HepG2 (cell line): Measurements from ENCODE around the gene PAPPA. TPM values are rescaled to one million over a fixed set of nuclear protein-coding genes. Genes with fewer than 3 reads are reported as not detected.
A peak's percentile ranks its signal among the peaks of the same experiment; 100 is the strongest.

Experiments
- ATAC-seq: fragments of 200-7000 bp; cut with Tn5 transposase; 3 replicates; pipeline ENCODE4 v1.9.1; 2020; ENCODE audit warnings: mild to moderate bottlenecking, moderate library complexity
- BruUV-seq: library from RNA; stranded (reverse); fragments of 400-500 nt; replicated peaks from 2 replicates; lab custom pipeline; 2021; lab: Mats Ljungman, UMichigan
- CTCF ChIA-PET: fragments of 300-600 bp; formaldehyde crosslinking; extraction: SDS; loops from one replicate; lab custom pipeline; 2021; ENCODE audit warnings: low total read pairs, inconsistent platforms, low intra/inter-chr PET ratio; lab: Yijun Ruan, JAX
- POLR2A ChIA-PET: fragments of 350-600 bp; sonication (Branson Sonifier 250); formaldehyde crosslinking; loops from one replicate; lab custom pipeline; 2020; ENCODE audit warnings: antibody characterized with exemption, inconsistent platforms; lab: Yijun Ruan, JAX
- DNase-seq: peaks from one replicate; pipeline ENCODE4 v3.0.0-alpha.2; 2015; ENCODE audit warnings: low spot score
- FAIRE-seq: peaks from 3 replicates; lab custom pipeline; 2011; peaks lifted over from hg19 to GRCh38; lab: Jason Lieb, UNC
- H2AFZ ChIP-seq: one replicate; pipeline ENCODE4 v1.6.1; 2011; ENCODE audit warnings: low read length, inconsistent platforms
- H3K27ac ChIP-seq: fragments of 300-600 bp; 3 replicates; pipeline ENCODE4 v1.8.0; 2011; ENCODE audit warnings: mixed run types, mild to moderate bottlenecking, mixed read lengths, low read length, inconsistent platforms; ENCODE audit not compliant: insufficient read depth; ENCODE audit errors: extremely low read length
- H3K27me3 ChIP-seq, 2 experiments: fragments of 200-600 bp in 1 of 2; 2 replicates in 1 of 2; 3 replicates in 1 of 2; pipeline versions ENCODE4 v1.6.0 to v1.8.0; 2011; ENCODE audit warnings: low read length in 2 of 2, mild to moderate bottlenecking in 2 of 2, moderate library complexity in 2 of 2, inconsistent platforms in 1 of 2; ENCODE audit not compliant: insufficient read depth in 2 of 2, control insufficient read depth in 1 of 2
- H3K36me3 ChIP-seq, 2 experiments: fragments of 200-600 bp in 1 of 2; replicated peaks in 1 of 2; 2 replicates in 1 of 2; 3 replicates in 1 of 2; pipeline versions ENCODE4 v1.5.1 to v1.8.0; 2011; ENCODE audit warnings: low read length in 2 of 2, inconsistent platforms in 1 of 2; ENCODE audit not compliant: insufficient read depth in 2 of 2, control insufficient read depth in 1 of 2
- H3K4me1 ChIP-seq: 2 replicates; pipeline ENCODE4 v1.5.1; 2012; ENCODE audit warnings: low read length, inconsistent platforms; ENCODE audit not compliant: insufficient read depth
- H3K4me2 ChIP-seq: 2 replicates; pipeline ENCODE4 v1.6.0; 2011; ENCODE audit warnings: low read depth, low read length, inconsistent platforms
- H3K4me3 ChIP-seq, 3 experiments: fragments of 200-600 bp in 1 of 3; sonication (generic), shearing (Covaris generic) in 1 of 3; replicated peaks in 1 of 3; 2 replicates each; pipeline ENCODE4 v1.5.1; 2011 to 2016; ENCODE audit warnings: low read length in 3 of 3, inconsistent platforms in 2 of 3, low read depth in 2 of 3, mild to moderate bottlenecking in 2 of 3, control low read depth in 1 of 3, mixed read lengths in 1 of 3; ENCODE audit not compliant: insufficient read depth in 1 of 3
- H3K79me2 ChIP-seq: one replicate; pipeline ENCODE4 v1.6.1; 2011; ENCODE audit warnings: low read length, inconsistent platforms; ENCODE audit not compliant: insufficient read depth
- H3K9ac ChIP-seq: 2 replicates; pipeline ENCODE4 v1.6.0; 2011; ENCODE audit warnings: mild to moderate bottlenecking, low read depth, low read length, inconsistent platforms; ENCODE audit not compliant: insufficient read depth
- H3K9me3 ChIP-seq: 2 replicates; pipeline ENCODE4 v1.5.1; 2012; ENCODE audit warnings: mild to moderate bottlenecking, low read length
- H4K20me1 ChIP-seq: 2 replicates; pipeline ENCODE4 v1.6.0; 2011; ENCODE audit warnings: inconsistent platforms, mild to moderate bottlenecking, low read length, moderate library complexity; ENCODE audit not compliant: insufficient read depth
- CREB1 ChIP-seq, 2 experiments: fragments of 450-650 bp in 1 of 2; IDR thresholded peaks; 2 replicates each; pipeline ENCODE4 v1.6.1; 2016 to 2017; ENCODE audit warnings: control low read depth in 1 of 2, mild to moderate bottlenecking in 1 of 2, missing compliant biosample characterization in 1 of 2, missing genetic modification characterization in 1 of 2
- FOXA3 ChIP-seq: IDR thresholded peaks from 2 replicates; pipeline ENCODE4 v1.6.1; 2016; ENCODE audit warnings: missing genetic modification reagents, missing compliant biosample characterization
- GABPA ChIP-seq, 2 experiments: IDR thresholded peaks; 2 replicates each; pipeline ENCODE4 v1.6.1; 2011 to 2016; ENCODE audit warnings: low read depth in 2 of 2, low read length in 1 of 2, missing biosample characterization in 1 of 2, missing genetic modification characterization in 1 of 2
- HIVEP1 ChIP-seq: sonication (generic); formaldehyde crosslinking; IDR thresholded peaks from 2 replicates; pipeline ENCODE4 v1.4.0; 2020; ENCODE audit warnings: mild to moderate bottlenecking, missing genetic modification reagents
- ISX ChIP-seq: sonication (generic); formaldehyde crosslinking; conservative IDR thresholded peaks from 2 replicates; pipeline ENCODE4 v1.5.0; 2020; ENCODE audit warnings: missing genetic modification reagents
- MTF1 ChIP-seq: sonication (generic); formaldehyde crosslinking; IDR thresholded peaks from 2 replicates; pipeline ENCODE4 v1.5.0; 2020; ENCODE audit warnings: missing genetic modification reagents
- MXD4 ChIP-seq: IDR thresholded peaks from 2 replicates; pipeline ENCODE4 v1.6.1; 2016; ENCODE audit warnings: mild to moderate bottlenecking, missing biosample characterization, missing genetic modification reagents
- SAP130 ChIP-seq: IDR thresholded peaks from 2 replicates; pipeline ENCODE4 v1.6.1; 2016; ENCODE audit warnings: low read depth
- SOX6 ChIP-seq, 2 experiments: fragments of 450-650 bp in 1 of 2; sonication (generic) in 1 of 2; formaldehyde crosslinking in 1 of 2; IDR thresholded peaks; 2 replicates each; pipeline versions ENCODE4 v1.4.0 to v1.6.1; 2017 to 2020; ENCODE audit warnings: antibody characterized with exemption in 1 of 2, mild to moderate bottlenecking in 1 of 2, missing genetic modification reagents in 1 of 2
- SYNCRIP ChIP-seq: fragments of 200-400 bp; formaldehyde crosslinking; IDR thresholded peaks from 2 replicates; pipeline ENCODE4 v1.6.1; 2018; ENCODE audit warnings: mild to moderate bottlenecking, low read depth, low read length; ENCODE audit not compliant: insufficient read depth
- TOPORS ChIP-seq: sonication (generic); formaldehyde crosslinking; IDR thresholded peaks from 2 replicates; pipeline ENCODE4 v1.8.0; 2023; ENCODE audit warnings: mild to moderate bottlenecking, missing genetic modification reagents
- ZNF256 ChIP-seq: sonication (generic); formaldehyde crosslinking; conservative IDR thresholded peaks from 2 replicates; pipeline ENCODE4 v1.4.0; 2020; ENCODE audit warnings: missing genetic modification reagents
- WGBS: methylation state at CpG from one replicate; pipeline ENCODE4 v1.1.6; 2017; ENCODE audit warnings: low lambda C conversion rate; 5-methylcytosine and 5-hydroxymethylcytosine counted together
- in situ Hi-C: cut with HindIII; loops from 2 replicates; pipeline ENCODE4 v1.10.0; 2017; ENCODE audit warnings: low pct_unique_long_range_greater_than_20kb; ENCODE audit not compliant: extremely low pct_ligation_motif_present
- intact Hi-C: fragments of 100-400 bp; cut with micrococcal nuclease; formaldehyde crosslinking; loops from one replicate; pipeline ENCODE4 v1.10.0; 2022; ENCODE audit not compliant: unreplicated experiment
- polyA plus RNA-seq, 8 experiments: library from polyadenylated mRNA; depleted of rRNA in 3 of 8; stranded (reverse) in 7 of 8; unstranded in 1 of 8; fragments of >200 nt; fragmentation: Illumina TruSeq in 4 of 8; extraction: Trizol in 4 of 8; gene quantifications; 2 replicates each; pipeline versions ENCODE4 v1.2.1 to v1.2.3, GENCODE V29; 2011 to 2016; ENCODE audit warnings: low read depth in 4 of 8, missing spikeins in 1 of 8, mixed read lengths in 1 of 8; ENCODE audit not compliant: insufficient read depth in 1 of 8
- total RNA-seq, 5 experiments: library from RNA; depleted of rRNA; stranded (reverse); fragments of >200 nt; fragmentation: Illumina TruSeq; extraction: Trizol; gene quantifications; 2 replicates each; pipeline ENCODE4 v1.2.3, GENCODE V29; 2016; ENCODE audit warnings: low read depth in 1 of 5
- TF ChIP-seq, protein P1 (sequence below): sonication (generic); formaldehyde crosslinking; IDR thresholded peaks from 2 replicates; pipeline ENCODE4 v1.4.0; 2020; ENCODE audit warnings: missing genetic modification reagents

PAPPA gene
- total and polyA plus RNA-seq, 2 of the 13 experiments (the other 11 are each of a cell fraction or from before 2014, with no cell fraction given): 0.09 to 0.11 TPM

DNA sequence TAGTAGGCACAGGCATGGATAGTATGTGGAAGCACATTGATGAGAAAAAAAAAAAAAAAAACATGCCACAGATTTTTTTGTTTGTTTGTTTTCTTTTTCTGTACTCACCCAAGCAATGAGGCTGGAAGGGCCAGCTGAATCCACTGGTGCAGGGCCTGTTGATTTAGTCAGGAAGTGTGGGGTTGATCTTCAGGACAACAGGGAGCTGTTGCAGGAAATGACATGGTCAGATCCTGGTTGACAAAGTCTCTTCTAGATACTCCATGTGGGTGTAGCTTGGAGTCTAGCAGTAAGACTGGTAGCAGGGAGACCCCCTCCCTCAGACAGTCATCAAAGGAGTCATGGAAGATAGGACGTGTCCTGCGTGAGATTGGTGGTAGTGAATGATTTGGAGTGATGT, 191.8 kb downstream of the PAPPA start:
- ChIA-PET CTCF (no interaction called here), POLR2A (no interaction called here)
- intact Hi-C loops: no loop called here
- no peaks in the 10 kb centered on the region for H4K20me1 ChIP-seq
- in situ Hi-C loops: loop anchor here (25.0 kb wide), 1 partner anchor 217 kb away; no protein-coding TSS in a partner anchor
- no peaks in the 10 kb centered on the region for H3K9me3 ChIP-seq
- no peak overlapping the region for H3K27ac ChIP-seq
- no peak overlapping the region for H3K4me3 ChIP-seq
- no peak for FAIRE-seq
- H3K27me3 ChIP-seq: no peaks in the 10 kb centered on the region
- TF ChIP-seq ZNF256 (CRISPR knock-in tag) (no peak), GABPA (IDR thresholded peaks at IDR 0.05; ENCODE audit: low read depth, low read length) (no peak), GABPA (CRISPR knock-in tag; IDR thresholded peaks at IDR 0.05; ENCODE audit: low read depth) (peak; percentile 56), FOXA3 (CRISPR knock-in tag) (0 out of 2 replicates have a peak, but pooled peaks have one; percentile 5)
- H3K36me3 ChIP-seq: no peaks in the 10 kb centered on the region
- H3K4me1 ChIP-seq: peaks cover 35% of the 10 kb centered on the region
- WGBS: 14% methylated on average over 2 of the region's 2 CpGs
- peak overlapping the region; percentile 43 for H3K4me2 ChIP-seq
- H3K9ac ChIP-seq: no peak overlapping the region
- no TSS peak for BruUV-seq
- DNase-seq: no peak
- no peaks in the 10 kb centered on the region for H3K79me2 ChIP-seq
- H2AFZ ChIP-seq: no peak overlapping the region
- ATAC-seq: peak; percentile 66

DNA sequence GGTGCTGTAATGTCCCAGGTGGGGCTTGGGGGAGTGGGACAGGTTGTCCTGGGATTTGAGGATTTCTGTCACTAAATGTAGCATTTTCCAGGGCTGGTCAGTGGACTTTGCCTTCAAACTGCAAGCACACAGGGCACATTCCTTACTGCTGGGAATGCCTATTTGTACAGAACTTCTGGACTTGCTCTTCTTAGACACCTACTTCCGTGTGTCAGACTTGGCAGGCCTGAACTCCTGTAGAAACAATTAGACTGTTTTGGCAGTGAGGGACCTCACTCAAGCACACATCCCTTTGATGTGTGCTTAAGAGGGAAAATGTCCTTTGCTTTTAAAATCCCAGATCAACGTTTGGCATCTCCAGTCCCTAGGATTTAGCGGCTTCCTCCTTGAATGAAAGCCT, 192.2 kb downstream of the PAPPA start:
- Histone ChIP-seq H3K27ac (no peak overlapping the region), H3K4me1 (peaks cover 35% of the 10 kb centered on the region), H3K4me3 (no peak overlapping the region), H3K27me3 (no peaks in the 10 kb centered on the region), H2AFZ (no peak overlapping the region), H3K9ac (no peak overlapping the region), H3K4me2 (peak overlapping the region; percentile 43), H3K79me2 (no peaks in the 10 kb centered on the region), H4K20me1 (no peaks in the 10 kb centered on the region), H3K9me3 (no peaks in the 10 kb centered on the region), H3K36me3 (no peaks in the 10 kb centered on the region)
- CTCF ChIA-PET: no interaction called here
- ATAC-seq (peak; percentile 88), DNase-seq (peak; percentile 62), FAIRE-seq (peak; percentile 56)
- 40% methylated on average over 2 of the region's 3 CpGs for WGBS
- intact Hi-C loops: no loop called here
- POLR2A ChIA-PET: no interaction called here
- in situ Hi-C loops: loop anchor here (25.0 kb wide), 1 partner anchor 216 kb away; no protein-coding TSS in a partner anchor
- BruUV-seq: no TSS peak
- TF ChIP-seq CREB1 (IDR thresholded peaks at IDR 0.05) (no peak), CREB1 (CRISPR knock-in tag; IDR thresholded peaks at IDR 0.05) (no peak), MXD4 (no peak), TOPORS (CRISPR knock-in tag) (0 out of 2 replicates have a peak, but pooled peaks have one; percentile 36), SYNCRIP (no peak), HIVEP1 (CRISPR knock-in tag) (no peak), MTF1 (CRISPR knock-in tag) (no peak), ISX (CRISPR knock-in tag) (no peak), SAP130 (0 out of 2 replicates have a peak, but pooled peaks have one; percentile 12), SOX6 (IDR thresholded peaks at IDR 0.05) (no peak), SOX6 (CRISPR knock-in tag; IDR thresholded peaks at IDR 0.05) (0 out of 2 replicates have a peak, but pooled peaks have one; percentile 25)
- TF ChIP-seq, protein P1, sequence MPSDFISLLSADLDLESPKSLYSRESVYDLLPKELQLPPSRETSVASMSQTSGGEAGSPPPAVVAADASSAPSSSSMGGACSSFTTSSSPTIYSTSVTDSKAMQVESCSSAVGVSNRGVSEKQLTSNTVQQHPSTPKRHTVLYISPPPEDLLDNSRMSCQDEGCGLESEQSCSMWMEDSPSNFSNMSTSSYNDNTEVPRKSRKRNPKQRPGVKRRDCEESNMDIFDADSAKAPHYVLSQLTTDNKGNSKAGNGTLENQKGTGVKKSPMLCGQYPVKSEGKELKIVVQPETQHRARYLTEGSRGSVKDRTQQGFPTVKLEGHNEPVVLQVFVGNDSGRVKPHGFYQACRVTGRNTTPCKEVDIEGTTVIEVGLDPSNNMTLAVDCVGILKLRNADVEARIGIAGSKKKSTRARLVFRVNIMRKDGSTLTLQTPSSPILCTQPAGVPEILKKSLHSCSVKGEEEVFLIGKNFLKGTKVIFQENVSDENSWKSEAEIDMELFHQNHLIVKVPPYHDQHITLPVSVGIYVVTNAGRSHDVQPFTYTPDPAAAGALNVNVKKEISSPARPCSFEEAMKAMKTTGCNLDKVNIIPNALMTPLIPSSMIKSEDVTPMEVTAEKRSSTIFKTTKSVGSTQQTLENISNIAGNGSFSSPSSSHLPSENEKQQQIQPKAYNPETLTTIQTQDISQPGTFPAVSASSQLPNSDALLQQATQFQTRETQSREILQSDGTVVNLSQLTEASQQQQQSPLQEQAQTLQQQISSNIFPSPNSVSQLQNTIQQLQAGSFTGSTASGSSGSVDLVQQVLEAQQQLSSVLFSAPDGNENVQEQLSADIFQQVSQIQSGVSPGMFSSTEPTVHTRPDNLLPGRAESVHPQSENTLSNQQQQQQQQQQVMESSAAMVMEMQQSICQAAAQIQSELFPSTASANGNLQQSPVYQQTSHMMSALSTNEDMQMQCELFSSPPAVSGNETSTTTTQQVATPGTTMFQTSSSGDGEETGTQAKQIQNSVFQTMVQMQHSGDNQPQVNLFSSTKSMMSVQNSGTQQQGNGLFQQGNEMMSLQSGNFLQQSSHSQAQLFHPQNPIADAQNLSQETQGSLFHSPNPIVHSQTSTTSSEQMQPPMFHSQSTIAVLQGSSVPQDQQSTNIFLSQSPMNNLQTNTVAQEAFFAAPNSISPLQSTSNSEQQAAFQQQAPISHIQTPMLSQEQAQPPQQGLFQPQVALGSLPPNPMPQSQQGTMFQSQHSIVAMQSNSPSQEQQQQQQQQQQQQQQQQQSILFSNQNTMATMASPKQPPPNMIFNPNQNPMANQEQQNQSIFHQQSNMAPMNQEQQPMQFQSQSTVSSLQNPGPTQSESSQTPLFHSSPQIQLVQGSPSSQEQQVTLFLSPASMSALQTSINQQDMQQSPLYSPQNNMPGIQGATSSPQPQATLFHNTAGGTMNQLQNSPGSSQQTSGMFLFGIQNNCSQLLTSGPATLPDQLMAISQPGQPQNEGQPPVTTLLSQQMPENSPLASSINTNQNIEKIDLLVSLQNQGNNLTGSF (CRISPR knock-in tag): peak; percentile 32; the same call in 1 of the 2 replicates
